Osteoblast (primary cell): Measurements from ENCODE around the gene SOBP. TPM values are rescaled to one million over a fixed set of nuclear protein-coding genes. Genes with fewer than 3 reads are reported as not detected.

ENCODE experiments used
- DNase-seq: peaks from one replicate; pipeline ENCODE4 v3.0.0; 2011; ENCODE audit warnings: low spot score, mixed read lengths; ENCODE audit not compliant: insufficient read length; ENCODE audit errors: missing footprints
- H2AFZ ChIP-seq: 2 replicates; pipeline ENCODE4 v1.6.0; 2011; ENCODE audit warnings: mild to moderate bottlenecking, low read length
- H3K27ac ChIP-seq: 2 replicates; pipeline ENCODE4 v1.5.1; 2011; ENCODE audit warnings: mild to moderate bottlenecking, low read depth, low read length, moderate library complexity
- H3K27me3 ChIP-seq: 2 replicates; pipeline ENCODE4 v1.6.0; 2012; ENCODE audit warnings: mild to moderate bottlenecking, control low read depth, inconsistent platforms, low read length, moderate library complexity; ENCODE audit not compliant: insufficient read depth
- H3K36me3 ChIP-seq: 2 replicates; pipeline ENCODE4 v1.5.1; 2011; ENCODE audit warnings: mild to moderate bottlenecking, low read length, control low read depth, moderate library complexity; ENCODE audit not compliant: insufficient read depth
- H3K4me1 ChIP-seq: 2 replicates; pipeline ENCODE4 v1.5.1; 2011; ENCODE audit warnings: mild to moderate bottlenecking, low read length, control low read depth, moderate library complexity; ENCODE audit not compliant: insufficient read depth
- H3K4me2 ChIP-seq: 2 replicates; pipeline ENCODE4 v1.6.0; 2011; ENCODE audit warnings: mild to moderate bottlenecking, low read length; ENCODE audit not compliant: insufficient read depth
- H3K4me3 ChIP-seq: fragments of 200-600 bp; sonication (generic); 3 replicates; pipeline ENCODE4 v1.5.1; 2012; ENCODE audit warnings: mild to moderate bottlenecking, low read length, inconsistent platforms; ENCODE audit not compliant: insufficient read depth
- H3K79me2 ChIP-seq: 2 replicates; pipeline ENCODE4 v1.6.0; 2012; ENCODE audit warnings: mild to moderate bottlenecking, low read length, control low read depth, inconsistent platforms; ENCODE audit not compliant: insufficient read depth
- H3K9me3 ChIP-seq: 2 replicates; pipeline ENCODE4 v1.5.1; 2011; ENCODE audit warnings: low read depth, low read length, control low read depth
- H4K20me1 ChIP-seq: 2 replicates; pipeline ENCODE4 v1.6.0; 2012; ENCODE audit warnings: mild to moderate bottlenecking, low read length, control low read depth; ENCODE audit not compliant: insufficient read depth
- CTCF ChIP-seq: IDR thresholded peaks from 2 replicates; pipeline ENCODE4 v1.5.1; 2011; ENCODE audit warnings: mild to moderate bottlenecking, low read depth, low read length, moderate library complexity; ENCODE audit errors: extremely low read depth
- total RNA-seq: library from RNA; depleted of rRNA; stranded (reverse); fragments of >200 nt; gene quantifications from 2 replicates; pipeline ENCODE4 v1.2.3, GENCODE V29; 2012

SOBP gene
- total RNA-seq, 1 donor = 3.6 TPM

GRCh38 chr6:107532706-107533105 lies 42.8 kb downstream of the SOBP start:
- H3K79me2 ChIP-seq = no peaks in the 10 kb centered on the region
- DNase-seq = no peak
- H3K27ac ChIP-seq = no peak overlapping the region
- no peak overlapping the region for H3K4me2 ChIP-seq
- no peaks in the 10 kb centered on the region for H4K20me1 ChIP-seq
- no peaks in the 10 kb centered on the region for H3K36me3 ChIP-seq
- no peak for TF ChIP-seq CTCF
- peak overlapping the region; percentile 7 for H2AFZ ChIP-seq
- no peaks in the 10 kb centered on the region for H3K27me3 ChIP-seq
- no peaks in the 10 kb centered on the region for H3K9me3 ChIP-seq
- H3K4me3 ChIP-seq = no peak overlapping the region
- H3K4me1 ChIP-seq = no peaks in the 10 kb centered on the region

- Histone ChIP-seq H3K27me3 (no peaks in the 10 kb centered on the region), H3K4me2 (no peak overlapping the region), H3K36me3 (no peaks in the 10 kb centered on the region), H3K4me1 (no peaks in the 10 kb centered on the region), H3K9me3 (no peaks in the 10 kb centered on the region), H2AFZ (no peak overlapping the region), H3K79me2 (no peaks in the 10 kb centered on the region), H3K27ac (no peak overlapping the region), H3K4me3 (no peak overlapping the region), H4K20me1 (no peaks in the 10 kb centered on the region)
- TF ChIP-seq CTCF = no peak
- DNase-seq = no peak
These were observed 43.6 kb downstream of the SOBP start for GRCh38 chr6:107533415-107534059.

- H3K4me1 ChIP-seq = no peaks in the 10 kb centered on the region
- TF ChIP-seq CTCF = no peak
- no peaks in the 10 kb centered on the region for H3K9me3 ChIP-seq
- no peaks in the 10 kb centered on the region for H4K20me1 ChIP-seq
- no peaks in the 10 kb centered on the region for H3K27me3 ChIP-seq
- no peaks in the 10 kb centered on the region for H3K79me2 ChIP-seq
- H3K4me2 ChIP-seq = no peak overlapping the region
- H3K36me3 ChIP-seq = no peaks in the 10 kb centered on the region
- no peak overlapping the region for H2AFZ ChIP-seq
- no peak overlapping the region for H3K4me3 ChIP-seq
- no peak overlapping the region for H3K27ac ChIP-seq
- DNase-seq = no peak
These were observed 44.7 kb downstream of the SOBP start for GRCh38 chr6:107534571-107535141.

GRCh38 chr6:107535626-107536025 lies 45.7 kb downstream of the SOBP start:
- Histone ChIP-seq H3K79me2 (no peaks in the 10 kb centered on the region), H3K27ac (no peak overlapping the region), H3K36me3 (no peaks in the 10 kb centered on the region), H3K4me2 (no peak overlapping the region), H3K27me3 (no peaks in the 10 kb centered on the region), H3K9me3 (no peaks in the 10 kb centered on the region), H2AFZ (no peak overlapping the region), H3K4me3 (no peak overlapping the region), H4K20me1 (no peaks in the 10 kb centered on the region), H3K4me1 (no peaks in the 10 kb centered on the region)
- no peak for TF ChIP-seq CTCF
- DNase-seq = no peak
